ENCODE data around the gene KIRREL3.

DNA sequence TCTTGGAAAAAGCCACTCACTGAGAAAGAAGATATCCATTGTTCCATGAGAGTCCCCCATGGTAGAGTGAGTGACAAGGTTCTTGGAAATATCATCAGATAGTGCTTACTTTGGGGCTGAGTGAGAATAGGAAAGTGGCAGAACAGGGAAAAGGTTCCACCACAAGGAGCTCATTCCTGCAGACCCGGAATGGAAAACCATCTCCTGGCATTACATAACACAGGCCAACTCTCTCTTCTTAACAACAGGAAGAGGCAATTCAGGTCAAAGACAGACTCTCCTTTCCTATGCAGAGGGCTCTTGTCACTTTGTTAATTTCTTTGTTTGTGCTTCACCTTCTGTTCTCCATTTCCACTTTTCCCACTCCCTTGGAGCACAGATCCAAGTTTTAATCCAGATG, 259.7 kb downstream of the KIRREL3 start:
- TF ChIP-seq, protein P1, sequence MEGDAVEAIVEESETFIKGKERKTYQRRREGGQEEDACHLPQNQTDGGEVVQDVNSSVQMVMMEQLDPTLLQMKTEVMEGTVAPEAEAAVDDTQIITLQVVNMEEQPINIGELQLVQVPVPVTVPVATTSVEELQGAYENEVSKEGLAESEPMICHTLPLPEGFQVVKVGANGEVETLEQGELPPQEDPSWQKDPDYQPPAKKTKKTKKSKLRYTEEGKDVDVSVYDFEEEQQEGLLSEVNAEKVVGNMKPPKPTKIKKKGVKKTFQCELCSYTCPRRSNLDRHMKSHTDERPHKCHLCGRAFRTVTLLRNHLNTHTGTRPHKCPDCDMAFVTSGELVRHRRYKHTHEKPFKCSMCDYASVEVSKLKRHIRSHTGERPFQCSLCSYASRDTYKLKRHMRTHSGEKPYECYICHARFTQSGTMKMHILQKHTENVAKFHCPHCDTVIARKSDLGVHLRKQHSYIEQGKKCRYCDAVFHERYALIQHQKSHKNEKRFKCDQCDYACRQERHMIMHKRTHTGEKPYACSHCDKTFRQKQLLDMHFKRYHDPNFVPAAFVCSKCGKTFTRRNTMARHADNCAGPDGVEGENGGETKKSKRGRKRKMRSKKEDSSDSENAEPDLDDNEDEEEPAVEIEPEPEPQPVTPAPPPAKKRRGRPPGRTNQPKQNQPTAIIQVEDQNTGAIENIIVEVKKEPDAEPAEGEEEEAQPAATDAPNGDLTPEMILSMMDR (IDR thresholded peaks at IDR 0.05; ENCODE audit: insufficient read depth, low read length, poor library complexity, severe bottlenecking), result no peak
- TF ChIP-seq EZH2phosphoT487 (conservative IDR thresholded peaks at IDR 0.05; ENCODE audit: low read length), result no peak

Measured in SU-DHL-6 (cell line).